Muscle layer of colon (tissue), 2 donors: ENCODE data around the gene CEP192.

Experiments
- H3K27ac ChIP-seq: one replicate; pipeline ENCODE4 v1.7.0; 2013; ENCODE audit warnings: low read depth, mild to moderate bottlenecking, low read length, moderate library complexity
- H3K27me3 ChIP-seq, 2 donors: one replicate each; pipeline ENCODE4 v1.7.0; 2013; ENCODE audit warnings: low read length in 2 of 2, mild to moderate bottlenecking in 2 of 2; ENCODE audit not compliant: insufficient read depth in 2 of 2, control insufficient read depth in 1 of 2
- H3K36me3 ChIP-seq: one replicate; pipeline ENCODE4 v1.7.0; 2013; ENCODE audit warnings: mild to moderate bottlenecking, low read length; ENCODE audit not compliant: insufficient read depth
- H3K4me1 ChIP-seq: one replicate; pipeline ENCODE4 v1.7.0; 2013; ENCODE audit warnings: mild to moderate bottlenecking, low read length; ENCODE audit not compliant: insufficient read depth
- H3K4me3 ChIP-seq, 2 donors: one replicate each; pipeline ENCODE4 v1.7.0; 2013; ENCODE audit warnings: low read length in 2 of 2, low read depth in 1 of 2, mild to moderate bottlenecking in 1 of 2, moderate library complexity in 1 of 2
- H3K9ac ChIP-seq: one replicate; pipeline ENCODE4 v1.7.0; 2013; ENCODE audit warnings: low read length
- H3K9me3 ChIP-seq: one replicate; pipeline ENCODE4 v1.7.0; 2013; ENCODE audit warnings: mild to moderate bottlenecking, low read length
- donor health status: abdominal sarcoma.
- donor health status: Adenocarcinoma of cecum.

CEP192 gene

GRCh38 chr18:13136904-13137669, 145.9 kb downstream of the CEP192 start:
- H3K9ac ChIP-seq: no peak overlapping the region
- peak overlapping the region; percentile 65 to 68 for H3K4me3 ChIP-seq
- peak overlapping the region; percentile 59 for H3K27ac ChIP-seq
- no peaks in the 10 kb centered on the region for H3K9me3 ChIP-seq
- H3K36me3 ChIP-seq: no peaks in the 10 kb centered on the region
- peaks cover 4 to 6% of the 10 kb centered on the region in 2 donors for H3K27me3 ChIP-seq
- peaks cover 5% of the 10 kb centered on the region for H3K4me1 ChIP-seq

GRCh38 chr18:13137670-13138419, 146.7 kb downstream of the CEP192 start:
- Histone ChIP-seq H3K4me1 (peaks cover 5% of the 10 kb centered on the region), H3K27me3 (peaks cover 4 to 6% of the 10 kb centered on the region in 2 donors), H3K9ac (no peak overlapping the region), H3K4me3 (peak overlapping the region; percentile 65 to 68), H3K27ac (peak overlapping the region; percentile 59), H3K36me3 (no peaks in the 10 kb centered on the region), H3K9me3 (no peaks in the 10 kb centered on the region)

- Histone ChIP-seq H3K9ac (no peak overlapping the region), H3K36me3 (no peaks in the 10 kb centered on the region), H3K27ac (peak overlapping the region; percentile 23), H3K4me3 (no peak overlapping the region), H3K9me3 (no peaks in the 10 kb centered on the region), H3K4me1 (peaks cover 5% of the 10 kb centered on the region), H3K27me3 (peaks cover 4 to 6% of the 10 kb centered on the region in 2 donors)
These were observed 147.4 kb downstream of the CEP192 start for GRCh38 chr18:13138420-13139139.

GRCh38 chr18:13139885-13140450, 148.8 kb downstream of the CEP192 start:
- Histone ChIP-seq H3K4me1 (peaks cover 5% of the 10 kb centered on the region), H3K4me3 (no peak overlapping the region), H3K9me3 (no peaks in the 10 kb centered on the region), H3K27ac (no peak overlapping the region), H3K36me3 (no peaks in the 10 kb centered on the region), H3K27me3 (peaks cover 1 to 6% of the 10 kb centered on the region in 2 donors), H3K9ac (no peak overlapping the region)

- H3K9ac ChIP-seq: no peak overlapping the region
- H3K4me3 ChIP-seq: no peak overlapping the region
- H3K27me3 ChIP-seq: peaks cover 0 to 6% of the 10 kb centered on the region in 2 donors
- no peak overlapping the region for H3K27ac ChIP-seq
- H3K9me3 ChIP-seq: no peaks in the 10 kb centered on the region
- H3K36me3 ChIP-seq: no peaks in the 10 kb centered on the region
- H3K4me1 ChIP-seq: peaks cover 5% of the 10 kb centered on the region
These were observed 150.0 kb downstream of the CEP192 start for GRCh38 chr18:13141209-13141608.

- Histone ChIP-seq H3K4me1 (no peaks in the 10 kb centered on the region), H3K27ac (no peak overlapping the region), H3K4me3 (no peak overlapping the region), H3K27me3 (no peaks in the 10 kb centered on the region), H3K36me3 (no peaks in the 10 kb centered on the region), H3K9ac (no peak overlapping the region), H3K9me3 (no peaks in the 10 kb centered on the region)
These were observed 154.6 kb downstream of the CEP192 start for GRCh38 chr18:13145636-13146190.

- Histone ChIP-seq H3K27ac (no peak overlapping the region), H3K36me3 (no peaks in the 10 kb centered on the region), H3K9me3 (no peaks in the 10 kb centered on the region), H3K9ac (no peak overlapping the region), H3K4me3 (no peak overlapping the region), H3K4me1 (no peaks in the 10 kb centered on the region), H3K27me3 (no peaks in the 10 kb centered on the region)
These were observed 156.0 kb downstream of the CEP192 start for GRCh38 chr18:13147130-13147529.

GRCh38 chr18:13151656-13152055, 160.5 kb downstream of the CEP192 start:
- H3K36me3 ChIP-seq: no peaks in the 10 kb centered on the region
- H3K4me1 ChIP-seq: no peaks in the 10 kb centered on the region
- H3K9me3 ChIP-seq: no peaks in the 10 kb centered on the region
- no peak overlapping the region for H3K27ac ChIP-seq
- no peak overlapping the region for H3K4me3 ChIP-seq
- H3K27me3 ChIP-seq: no peaks in the 10 kb centered on the region
- no peak overlapping the region for H3K9ac ChIP-seq

- Histone ChIP-seq H3K27me3 (no peaks in the 10 kb centered on the region), H3K36me3 (no peaks in the 10 kb centered on the region), H3K9me3 (peaks cover 7% of the 10 kb centered on the region), H3K4me1 (no peaks in the 10 kb centered on the region), H3K9ac (no peak overlapping the region), H3K4me3 (no peak overlapping the region), H3K27ac (no peak overlapping the region)
These were observed 167.3 kb downstream of the CEP192 start for GRCh38 chr18:13158428-13158827.

GRCh38 chr18:13159579-13159978, 168.4 kb downstream of the CEP192 start:
- H3K4me1 ChIP-seq: no peaks in the 10 kb centered on the region
- H3K27ac ChIP-seq: no peak overlapping the region
- no peaks in the 10 kb centered on the region for H3K27me3 ChIP-seq
- no peak overlapping the region for H3K4me3 ChIP-seq
- H3K36me3 ChIP-seq: no peaks in the 10 kb centered on the region
- no peak overlapping the region for H3K9ac ChIP-seq
- peaks cover 7% of the 10 kb centered on the region for H3K9me3 ChIP-seq
